ENCODE data around the gene ARHGAP4. TPM values are rescaled to one million over a fixed set of nuclear protein-coding genes. Genes with fewer than 3 reads are reported as not detected.

ARHGAP4 gene
- total RNA-seq, 1 donor from 2014 or later: 135 TPM

DNA sequence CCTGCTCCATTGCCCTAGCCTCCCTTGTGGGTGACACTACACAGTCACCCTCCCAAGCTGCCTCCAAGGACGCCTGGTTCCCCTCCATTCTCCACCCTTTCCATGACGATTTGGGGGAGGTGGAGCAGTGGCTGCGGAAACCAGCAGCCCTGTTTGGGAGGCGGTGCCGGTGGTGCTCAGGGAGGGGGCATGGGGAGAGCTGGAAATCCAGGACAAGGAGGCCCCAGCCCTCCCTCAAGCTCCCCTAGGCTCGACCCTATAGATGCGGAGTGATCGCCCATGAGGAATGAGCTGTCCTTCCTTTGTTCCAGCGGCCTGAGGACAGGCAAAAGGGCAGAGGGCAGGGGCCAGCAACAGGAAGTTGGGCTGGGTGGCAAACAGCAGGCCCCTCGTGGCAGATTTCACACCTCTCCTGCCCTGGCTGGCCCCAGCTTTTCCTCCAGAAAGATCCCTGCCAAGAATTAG lies 22.0 kb upstream of the ARHGAP4 start:
- H3K27ac Mint-ChIP-seq: peak overlapping the region; percentile 82

DNA sequence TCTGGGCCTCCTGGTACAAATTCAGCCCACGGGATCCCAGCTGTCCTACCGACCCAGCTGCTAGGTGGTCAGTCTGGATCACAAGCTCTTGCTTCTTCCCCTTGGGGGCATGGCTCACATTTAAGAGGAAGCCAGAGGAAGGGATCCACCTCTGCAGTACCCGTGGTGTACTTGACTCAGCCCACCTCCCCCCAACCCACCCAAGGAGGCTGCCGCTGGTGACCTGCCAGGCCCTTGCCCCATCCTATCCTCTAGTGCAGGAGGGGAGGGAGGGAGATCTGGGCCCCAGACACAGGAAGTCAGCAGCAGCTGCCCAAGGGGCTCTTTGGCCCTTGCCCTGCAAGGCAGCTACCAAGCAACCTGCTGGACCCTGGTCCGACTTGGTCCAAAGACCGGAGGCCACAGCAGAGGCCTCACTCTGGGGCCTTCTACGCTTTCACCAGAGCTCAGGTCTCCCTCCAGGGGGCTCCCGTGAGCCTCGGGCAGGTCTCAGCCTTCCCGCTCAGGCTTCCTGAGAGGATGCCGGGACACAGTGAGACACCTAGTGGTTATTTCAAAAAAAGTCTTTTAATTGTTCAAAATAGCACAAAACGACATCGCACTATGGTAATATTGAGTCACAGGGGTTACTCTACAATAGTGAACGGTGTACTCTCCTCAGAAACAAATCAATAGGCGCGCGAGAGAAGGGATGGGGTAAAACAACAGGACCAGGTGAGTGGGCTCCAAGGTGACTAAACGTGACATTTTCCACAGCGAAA lies 21.1 kb upstream of the ARHGAP4 start:
- Mint-ChIP-seq H3K4me3 (ENCODE audit: low read depth) (no peak overlapping the region), H3K36me3 (ENCODE audit: low read depth) (peaks cover 29% of the 10 kb centered on the region), H3K27me3 (ENCODE audit: low read depth) (no peaks in the 10 kb centered on the region), H3K4me1 (ENCODE audit: low read depth) (peaks cover 14% of the 10 kb centered on the region), H3K27ac (peak overlapping the region; percentile 82), H3K9me3 (no peaks in the 10 kb centered on the region)
- intact Hi-C loops (cut with micrococcal nuclease): loop anchor here (1.0 kb wide), 1 partner anchor 19 kb away; no protein-coding TSS in a partner anchor
- peak; percentile 71 for DNase-seq (ENCODE audit: low spot score)

More for the DNA sequence above, 22.0 kb upstream of the ARHGAP4 start:
- Mint-ChIP-seq H3K4me1 (ENCODE audit: low read depth) (peaks cover 14% of the 10 kb centered on the region), H3K27me3 (ENCODE audit: low read depth) (no peaks in the 10 kb centered on the region), H3K36me3 (ENCODE audit: low read depth) (peaks cover 31% of the 10 kb centered on the region), H3K4me3 (ENCODE audit: low read depth) (no peak overlapping the region), H3K9me3 (no peaks in the 10 kb centered on the region)
- intact Hi-C loops (cut with micrococcal nuclease): no loop called here
- no peak for DNase-seq (ENCODE audit: low spot score)

DNA sequence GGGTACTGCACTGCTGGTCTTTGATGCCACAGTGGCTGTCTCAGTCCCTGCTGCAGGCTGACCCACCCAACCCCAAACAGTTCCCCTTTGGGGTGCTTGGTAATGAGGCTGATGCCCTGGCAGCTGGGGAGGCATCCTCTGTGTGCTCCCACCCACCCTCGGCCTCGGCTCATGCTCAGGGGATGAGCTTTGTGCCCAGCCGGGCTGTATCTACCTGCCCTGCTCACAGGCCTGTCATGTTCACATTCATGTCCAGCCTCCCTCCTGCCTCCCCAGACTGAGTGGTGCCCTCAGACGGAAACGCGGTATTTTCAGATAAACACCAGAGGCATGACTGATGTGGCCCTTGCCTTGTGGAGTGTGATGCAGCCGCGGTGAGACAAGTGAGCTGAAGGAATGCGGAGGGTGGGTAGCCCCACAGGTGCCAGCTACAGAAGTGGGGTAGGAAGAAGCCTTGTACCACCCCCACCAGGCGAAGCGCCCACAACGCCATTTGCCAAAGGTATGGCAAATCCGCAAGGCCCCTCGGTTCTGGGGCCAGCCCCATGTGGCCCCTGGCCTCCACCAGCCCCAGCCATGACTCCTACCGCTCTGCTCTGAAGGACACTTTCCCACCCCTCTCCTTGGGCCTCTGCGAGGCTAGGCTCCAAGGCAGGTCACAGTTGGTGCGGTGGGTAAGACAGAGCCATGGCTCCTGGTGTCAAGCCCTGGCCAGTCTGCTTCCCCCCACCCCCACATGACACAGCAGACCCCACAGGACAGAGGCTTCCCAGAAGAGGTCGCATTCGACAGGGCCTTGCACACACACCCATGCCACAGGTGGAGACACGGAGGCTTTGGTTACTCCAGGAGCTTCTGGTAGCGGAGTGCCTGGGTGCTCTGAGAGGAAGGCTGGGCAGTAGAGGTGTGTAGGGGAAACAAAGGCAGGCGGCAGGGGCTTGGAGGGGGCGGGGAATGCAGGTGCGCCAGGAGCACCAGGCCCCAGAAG lies 20.2 kb upstream of the ARHGAP4 start:
- Mint-ChIP-seq H3K36me3 (ENCODE audit: low read depth) (peaks cover 27% of the 10 kb centered on the region), H3K4me1 (ENCODE audit: low read depth) (peaks cover 16% of the 10 kb centered on the region), H3K9me3 (no peaks in the 10 kb centered on the region), H3K27ac (no peak overlapping the region), H3K4me3 (ENCODE audit: low read depth) (no peak overlapping the region), H3K27me3 (ENCODE audit: low read depth) (no peaks in the 10 kb centered on the region)
- DNase-seq (ENCODE audit: low spot score): no peak
- intact Hi-C loops (cut with micrococcal nuclease): no loop called here

DNA sequence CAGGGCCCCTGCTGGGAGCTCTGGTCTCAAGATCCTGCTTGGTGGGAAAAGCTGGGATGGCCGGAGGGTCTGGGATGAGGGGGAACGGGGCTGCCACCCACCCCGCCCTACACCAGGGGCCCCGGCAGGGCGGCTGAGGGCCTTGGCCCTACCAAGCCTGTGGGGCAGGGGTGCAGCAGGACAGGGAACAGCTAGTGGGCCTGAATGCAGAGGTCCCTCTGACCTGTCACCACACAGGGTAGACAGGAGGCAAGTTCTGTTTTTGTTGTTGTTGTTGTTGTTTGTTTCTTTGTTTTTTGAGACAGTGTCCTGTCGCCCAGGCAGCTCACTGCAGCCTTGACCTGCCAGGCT lies 18.7 kb upstream of the ARHGAP4 start:
- Mint-ChIP-seq H3K36me3 (ENCODE audit: low read depth) (peaks cover 15% of the 10 kb centered on the region), H3K27me3 (ENCODE audit: low read depth) (no peaks in the 10 kb centered on the region), H3K9me3 (no peaks in the 10 kb centered on the region), H3K4me3 (ENCODE audit: low read depth) (peak overlapping the region; percentile 42), H3K4me1 (ENCODE audit: low read depth) (peaks cover 16% of the 10 kb centered on the region), H3K27ac (no peak overlapping the region)
- intact Hi-C loops (cut with micrococcal nuclease): no loop called here
- DNase-seq (ENCODE audit: low spot score): no peak

DNA sequence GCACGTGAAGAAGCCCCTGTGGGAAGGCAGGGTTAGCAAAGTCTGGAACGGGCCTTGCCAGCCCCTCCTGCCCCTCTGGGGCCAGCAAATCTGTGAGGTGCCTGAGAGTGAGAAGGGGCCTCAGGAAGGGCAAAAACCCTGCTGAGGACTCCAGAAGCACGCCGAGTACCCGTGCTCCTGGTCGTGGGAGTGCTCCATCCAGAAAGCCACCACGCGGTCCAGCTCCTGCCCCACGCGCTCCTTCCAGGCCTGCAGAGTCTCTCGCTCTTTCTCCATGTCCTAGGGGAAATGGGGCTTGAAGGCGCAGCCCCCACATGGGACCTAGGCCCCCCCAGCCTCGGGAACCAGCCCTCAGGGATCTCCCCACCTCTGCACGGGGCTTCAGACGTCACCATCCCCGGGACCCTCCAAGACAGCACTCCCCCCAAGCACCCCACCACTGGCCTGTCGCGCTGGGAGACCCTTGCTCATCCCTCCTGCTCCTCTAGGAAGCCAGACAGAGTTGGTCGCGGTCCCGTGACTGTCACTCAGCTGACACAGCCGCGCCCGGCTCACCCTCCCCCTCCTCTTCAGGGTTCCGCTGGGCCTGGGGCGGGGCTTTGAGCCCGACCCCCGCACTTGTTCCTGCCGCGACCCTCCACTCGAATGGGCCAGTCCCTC lies 18.2 kb upstream of the ARHGAP4 start, which contains the start of gene RENBP:
Gene RENBP (minus strand): TSS at position 504 of the 660 bp plus-strand sequence. CDS start 33 bp downstream, at position 471.
- H3K36me3 Mint-ChIP-seq (ENCODE audit: low read depth): peaks cover 10% of the 10 kb centered on the region
- no peaks in the 10 kb centered on the region for H3K9me3 Mint-ChIP-seq

DNA sequence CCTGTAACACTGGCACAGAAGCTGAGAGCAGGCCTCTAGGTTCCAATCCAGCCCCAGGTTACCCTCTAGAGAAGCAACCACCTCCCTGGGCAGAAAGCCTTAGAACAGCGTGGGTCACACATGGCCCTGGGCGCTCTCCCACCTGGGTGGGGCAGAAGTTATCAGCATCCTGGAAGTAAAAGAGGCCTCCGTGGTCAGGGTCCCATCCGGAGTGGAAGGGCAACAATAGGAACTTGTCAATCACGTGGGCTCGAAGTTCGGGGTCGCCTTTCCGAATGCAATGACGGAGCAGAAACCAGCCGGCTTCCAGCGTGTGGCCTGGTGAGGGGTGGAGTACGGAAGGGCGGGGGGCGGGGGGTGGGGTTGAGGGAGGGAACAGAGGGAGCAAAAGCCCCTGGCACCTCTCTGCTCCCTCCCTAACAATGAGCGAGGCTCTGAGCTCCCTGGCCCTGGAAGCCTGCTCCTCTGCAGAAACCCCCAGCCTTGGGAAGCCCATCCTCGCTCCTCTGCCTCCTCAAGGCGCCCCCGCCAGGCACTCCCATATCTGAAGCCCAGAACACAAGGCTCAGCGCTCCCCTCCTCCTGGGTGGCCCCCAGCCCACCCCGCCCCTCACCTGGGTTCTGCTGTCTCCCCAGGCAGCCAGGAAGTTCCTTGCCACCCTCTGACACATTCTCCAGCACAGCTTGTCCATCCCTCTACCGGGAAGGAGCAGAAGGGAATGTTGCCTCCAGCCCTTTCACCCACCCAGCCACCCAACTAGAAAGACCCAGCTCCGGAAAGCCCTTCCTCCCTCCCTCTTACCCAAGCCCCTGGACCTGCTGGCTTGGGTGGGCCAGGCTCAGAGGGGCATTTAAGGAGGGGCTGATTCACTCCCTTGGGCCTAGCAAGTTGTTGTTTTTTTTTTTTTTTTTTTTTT lies 15.5 kb upstream of the ARHGAP4 start:
- peak overlapping the region; percentile 63 for H3K27ac Mint-ChIP-seq
- H3K36me3 Mint-ChIP-seq (ENCODE audit: low read depth): peaks cover 9% of the 10 kb centered on the region
- H3K27me3 Mint-ChIP-seq (ENCODE audit: low read depth): no peaks in the 10 kb centered on the region
- peaks cover 6% of the 10 kb centered on the region for H3K4me1 Mint-ChIP-seq (ENCODE audit: low read depth)
- H3K4me3 Mint-ChIP-seq (ENCODE audit: low read depth): peak overlapping the region; percentile 55
- intact Hi-C loops (cut with micrococcal nuclease): no loop called here
- no peak for DNase-seq (ENCODE audit: low spot score)
- H3K9me3 Mint-ChIP-seq: no peaks in the 10 kb centered on the region

More for the DNA sequence above, 18.2 kb upstream of the ARHGAP4 start, which contains the start of gene RENBP:
- Mint-ChIP-seq H3K4me1 (ENCODE audit: low read depth) (peaks cover 12% of the 10 kb centered on the region), H3K27ac (peak within 1 kb of the TSS; percentile 73), H3K27me3 (ENCODE audit: low read depth) (no peaks in the 10 kb centered on the region), H3K4me3 (ENCODE audit: low read depth) (peak within 1 kb of the TSS; percentile 82)
- DNase-seq (ENCODE audit: low spot score): no peak
- intact Hi-C loops (cut with micrococcal nuclease): no loop called here

DNA sequence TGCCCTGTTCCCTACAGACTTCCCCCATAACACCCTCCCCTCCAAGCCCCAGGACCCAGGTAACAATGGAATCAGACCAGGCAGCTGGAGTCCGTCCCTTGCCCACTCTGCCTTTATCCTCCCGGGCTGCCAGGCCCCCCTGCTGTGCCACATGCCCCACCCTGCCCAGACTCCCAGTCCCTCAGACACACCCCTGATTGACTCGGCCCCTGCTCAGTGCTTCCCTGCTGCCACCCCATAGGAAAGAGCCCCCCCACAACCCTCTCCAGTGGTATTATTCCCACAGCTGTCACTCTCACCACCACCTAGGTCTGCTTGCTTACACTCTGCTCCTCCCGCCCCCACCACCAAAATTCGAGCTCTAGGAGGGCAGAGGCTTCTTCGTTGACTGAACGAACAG lies 13.5 kb upstream of the ARHGAP4 start:
- intact Hi-C loops (cut with micrococcal nuclease): no loop called here
- no peaks in the 10 kb centered on the region for H3K9me3 Mint-ChIP-seq
- H3K36me3 Mint-ChIP-seq (ENCODE audit: low read depth): peaks cover 9% of the 10 kb centered on the region
- no peak overlapping the region for H3K27ac Mint-ChIP-seq
- DNase-seq (ENCODE audit: low spot score): no peak
- no peaks in the 10 kb centered on the region for H3K27me3 Mint-ChIP-seq (ENCODE audit: low read depth)
- peaks cover 8% of the 10 kb centered on the region for H3K4me1 Mint-ChIP-seq (ENCODE audit: low read depth)
- no peak overlapping the region for H3K4me3 Mint-ChIP-seq (ENCODE audit: low read depth)

DNA sequence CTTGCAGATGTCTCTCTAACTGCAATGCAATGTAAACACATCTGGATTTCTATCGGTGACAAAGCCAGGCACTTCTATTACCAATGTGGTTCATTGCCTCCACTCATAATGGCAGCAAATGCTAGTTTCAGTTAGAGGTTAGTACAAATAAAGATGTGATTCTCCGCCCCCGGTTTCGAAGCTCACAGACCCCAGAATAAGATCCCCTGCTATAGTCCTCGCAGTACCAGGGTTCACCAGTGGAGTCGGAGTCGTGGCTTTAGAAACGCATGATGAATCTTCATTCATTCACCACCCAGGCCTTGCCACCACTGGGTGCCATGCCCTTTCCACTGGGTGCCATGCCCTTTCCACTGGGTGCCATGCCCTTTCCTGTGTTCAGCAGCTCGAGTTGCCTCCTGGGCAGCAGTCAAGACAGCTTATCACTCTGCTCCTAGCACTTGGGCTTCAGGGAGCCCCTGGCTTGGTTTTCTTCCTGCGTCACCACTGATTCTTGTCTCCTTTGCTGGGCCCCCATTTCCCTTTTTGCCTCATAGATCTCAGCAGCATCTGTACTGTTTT lies 12.2 kb upstream of the ARHGAP4 start:
- H3K9me3 Mint-ChIP-seq: no peaks in the 10 kb centered on the region
- no peak overlapping the region for H3K4me3 Mint-ChIP-seq (ENCODE audit: low read depth)
- intact Hi-C loops (cut with micrococcal nuclease): no loop called here
- peaks cover 5% of the 10 kb centered on the region for H3K4me1 Mint-ChIP-seq (ENCODE audit: low read depth)
- DNase-seq (ENCODE audit: low spot score): no peak
- peaks cover 15% of the 10 kb centered on the region for H3K36me3 Mint-ChIP-seq (ENCODE audit: low read depth)
- H3K27ac Mint-ChIP-seq: no peak overlapping the region
- H3K27me3 Mint-ChIP-seq (ENCODE audit: low read depth): no peaks in the 10 kb centered on the region

DNA sequence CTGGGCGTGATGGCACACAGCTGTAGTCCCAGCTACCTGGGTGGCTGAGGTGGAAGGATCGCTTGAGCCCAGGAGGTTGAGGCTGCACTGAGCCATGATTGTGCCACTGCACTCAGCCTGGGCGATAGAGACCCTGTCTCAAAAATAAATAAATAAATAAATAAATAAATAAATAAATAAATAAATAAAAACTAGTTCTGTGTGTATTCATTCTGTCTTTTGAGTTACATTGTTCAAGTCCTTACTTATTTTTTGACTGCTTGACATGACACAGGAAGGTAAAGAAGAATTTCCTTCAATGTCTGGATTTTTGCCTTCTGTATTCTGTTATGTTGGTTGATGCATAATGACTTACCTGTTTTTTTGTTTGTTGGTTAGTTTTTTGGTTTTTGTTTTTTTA lies 11.0 kb upstream of the ARHGAP4 start:
- Mint-ChIP-seq H3K27ac (no peak overlapping the region), H3K9me3 (no peaks in the 10 kb centered on the region), H3K36me3 (ENCODE audit: low read depth) (peaks cover 15% of the 10 kb centered on the region), H3K27me3 (ENCODE audit: low read depth) (no peaks in the 10 kb centered on the region), H3K4me3 (ENCODE audit: low read depth) (no peak overlapping the region), H3K4me1 (ENCODE audit: low read depth) (peaks cover 5% of the 10 kb centered on the region)
- intact Hi-C loops (cut with micrococcal nuclease): no loop called here
- no peak for DNase-seq (ENCODE audit: low spot score)

DNA sequence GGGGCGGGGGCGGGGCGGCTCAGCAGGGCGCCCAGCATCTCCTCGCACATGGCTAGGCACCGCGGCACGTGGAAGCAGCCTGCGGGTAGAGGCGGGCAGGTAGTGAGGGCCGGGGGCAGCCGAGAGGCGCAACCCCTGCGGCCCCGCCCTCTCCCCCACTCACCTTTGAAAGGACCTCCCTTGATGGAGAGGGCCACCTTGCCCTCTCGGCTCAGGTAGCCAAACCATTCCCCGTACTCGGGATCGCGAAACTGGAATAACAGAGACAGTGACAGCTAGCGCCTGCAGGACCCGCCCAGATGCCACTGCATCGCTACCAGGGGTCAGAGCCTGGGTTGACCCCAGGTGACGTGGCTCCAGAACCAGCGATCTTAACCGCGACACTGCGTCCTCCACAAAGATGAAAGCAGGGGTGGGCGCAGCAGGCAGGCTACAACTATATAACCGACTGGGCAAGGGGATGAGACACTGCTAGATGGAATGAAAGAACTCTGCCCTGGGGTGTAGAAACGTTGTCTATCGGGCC lies 9.3 kb upstream of the ARHGAP4 start:
- Mint-ChIP-seq H3K27ac (peak overlapping the region; percentile 42), H3K4me1 (ENCODE audit: low read depth) (peaks cover 2% of the 10 kb centered on the region), H3K36me3 (ENCODE audit: low read depth) (peaks cover 25% of the 10 kb centered on the region), H3K27me3 (ENCODE audit: low read depth) (no peaks in the 10 kb centered on the region), H3K4me3 (ENCODE audit: low read depth) (peak overlapping the region; percentile 67), H3K9me3 (no peaks in the 10 kb centered on the region)
- DNase-seq (ENCODE audit: low spot score): no peak
- intact Hi-C loops (cut with micrococcal nuclease): no loop called here

DNA sequence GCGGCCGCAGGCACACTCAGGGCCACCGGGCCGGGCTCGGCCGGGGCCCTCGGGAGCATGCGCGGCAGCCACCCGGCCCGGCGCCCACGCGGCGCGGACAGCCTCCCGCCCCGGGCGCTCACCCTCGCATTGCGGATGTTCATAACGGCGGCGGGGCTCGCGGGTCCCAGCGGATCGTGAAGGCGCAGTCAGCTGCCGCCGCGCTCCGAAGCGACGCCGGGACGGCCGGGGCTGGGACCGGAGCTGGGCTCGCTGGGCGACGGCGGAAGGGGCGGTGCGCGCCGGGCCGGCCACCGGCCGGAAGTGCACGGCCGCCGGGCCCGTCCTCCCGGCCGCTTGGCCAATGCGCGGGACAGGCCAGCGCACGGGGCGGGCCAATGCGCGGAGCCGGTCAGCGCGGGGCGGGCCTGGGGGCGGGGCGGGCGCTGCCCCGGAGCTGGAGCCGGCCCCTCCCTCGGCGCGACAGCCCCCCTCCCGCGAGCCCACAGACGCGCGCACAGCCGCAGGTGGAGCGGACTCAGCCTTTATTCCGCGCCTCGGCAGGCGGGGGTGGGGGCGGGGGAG lies 8.8 kb upstream of the ARHGAP4 start, which contains the start of gene NAA10:
Gene NAA10 (minus strand): TSS at position 276 of the 564 bp plus-strand sequence. CDS start 133 bp downstream, at position 143.
- H3K36me3 Mint-ChIP-seq (ENCODE audit: low read depth): peaks cover 27% of the 10 kb centered on the region
- DNase-seq (ENCODE audit: low spot score): peak; percentile 50
- no peaks in the 10 kb centered on the region for H3K27me3 Mint-ChIP-seq (ENCODE audit: low read depth)
- no peaks in the 10 kb centered on the region for H3K9me3 Mint-ChIP-seq
- peak within 1 kb of the TSS; percentile 42 for H3K27ac Mint-ChIP-seq
- H3K4me3 Mint-ChIP-seq (ENCODE audit: low read depth): peak within 1 kb of the TSS; percentile 84
- intact Hi-C loops (cut with micrococcal nuclease): no loop called here
- peaks cover 2% of the 10 kb centered on the region for H3K4me1 Mint-ChIP-seq (ENCODE audit: low read depth)
